ENCODE measurements around the gene FDX2. TPM values are rescaled to one million over a fixed set of nuclear protein-coding genes. Genes with fewer than 3 reads are reported as not detected.

FDX2 gene
- total RNA-seq, 1 experiment from 2014 or later: 21.0 TPM

DNA sequence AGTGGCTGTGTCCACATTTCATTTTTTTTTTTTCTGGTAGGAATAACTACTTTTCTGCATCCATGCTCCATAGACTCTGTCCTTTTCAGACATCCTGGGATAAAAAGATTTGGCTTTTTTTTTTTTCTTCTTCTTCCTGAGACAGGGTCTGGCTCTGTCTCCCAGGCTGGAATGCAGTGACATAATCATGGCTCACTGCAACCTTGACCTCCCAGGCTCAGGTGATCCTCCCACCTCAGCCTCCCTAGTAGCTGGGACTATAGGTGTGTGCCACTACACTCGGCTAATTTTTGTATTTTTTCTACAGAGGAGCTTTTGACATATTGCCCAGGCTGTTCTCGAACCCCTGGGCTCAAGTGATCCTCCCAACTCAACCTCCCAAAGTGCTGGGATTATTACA lies 27.7 kb upstream of the FDX2 start:
- Histone ChIP-seq H3K9me3 (ENCODE audit: control insufficient read depth in 1 of 2, insufficient read depth in 1 of 2, low read depth in 1 of 2, low read length in 2 of 2) (no peaks in the 10 kb centered on the region), H3K36me3 (ENCODE audit: control insufficient read depth in 1 of 2, insufficient read depth in 2 of 2, low read length in 2 of 2) (no peaks in the 10 kb centered on the region), H3K79me2 (ENCODE audit: insufficient read depth, low read length) (no peaks in the 10 kb centered on the region), H3K4me2 (ENCODE audit: low read length) (no peak overlapping the region), H4K20me1 (ENCODE audit: insufficient read depth) (no peaks in the 10 kb centered on the region), H3K9me2 (ENCODE audit: insufficient read depth) (no peaks in the 10 kb centered on the region), H2AFZ (ENCODE audit: low read depth, low read length, poor library complexity, severe bottlenecking) (no peak overlapping the region), H3K4me3 (replicated peaks in 1 of 2; ENCODE audit: low read depth in 1 of 2, low read length in 2 of 2) (no peak overlapping the region), H3K27me3 (ENCODE audit: insufficient read depth, low read length) (no peaks in the 10 kb centered on the region), H3K9ac (ENCODE audit: low read length) (no peak overlapping the region), H3K27ac (ENCODE audit: low read depth, low read length) (no peak overlapping the region), H3K4me1 (ENCODE audit: control insufficient read depth in 1 of 2, insufficient read depth in 2 of 2, low read length in 2 of 2) (peaks cover 0 to 14% of the 10 kb centered on the region in 2 experiments; a peak in 2 of 4 replicates)
- ATAC-seq: no peak
- TF ChIP-seq, protein P1, sequence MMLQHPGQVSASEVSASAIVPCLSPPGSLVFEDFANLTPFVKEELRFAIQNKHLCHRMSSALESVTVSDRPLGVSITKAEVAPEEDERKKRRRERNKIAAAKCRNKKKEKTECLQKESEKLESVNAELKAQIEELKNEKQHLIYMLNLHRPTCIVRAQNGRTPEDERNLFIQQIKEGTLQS (IDR thresholded peaks at IDR 0.05): no peak
- no peak for TF ChIP-seq SIN3A (IDR thresholded peaks at IDR 0.05; ENCODE audit: low read depth)
- no peak for TF ChIP-seq TCF7L2 (IDR thresholded peaks at IDR 0.05; ENCODE audit: borderline replicate concordance, extremely low read depth, insufficient read depth, insufficient read length)
- no peak for TF ChIP-seq ZFX (IDR thresholded peaks at IDR 0.05)
- TF ChIP-seq, protein P2, sequence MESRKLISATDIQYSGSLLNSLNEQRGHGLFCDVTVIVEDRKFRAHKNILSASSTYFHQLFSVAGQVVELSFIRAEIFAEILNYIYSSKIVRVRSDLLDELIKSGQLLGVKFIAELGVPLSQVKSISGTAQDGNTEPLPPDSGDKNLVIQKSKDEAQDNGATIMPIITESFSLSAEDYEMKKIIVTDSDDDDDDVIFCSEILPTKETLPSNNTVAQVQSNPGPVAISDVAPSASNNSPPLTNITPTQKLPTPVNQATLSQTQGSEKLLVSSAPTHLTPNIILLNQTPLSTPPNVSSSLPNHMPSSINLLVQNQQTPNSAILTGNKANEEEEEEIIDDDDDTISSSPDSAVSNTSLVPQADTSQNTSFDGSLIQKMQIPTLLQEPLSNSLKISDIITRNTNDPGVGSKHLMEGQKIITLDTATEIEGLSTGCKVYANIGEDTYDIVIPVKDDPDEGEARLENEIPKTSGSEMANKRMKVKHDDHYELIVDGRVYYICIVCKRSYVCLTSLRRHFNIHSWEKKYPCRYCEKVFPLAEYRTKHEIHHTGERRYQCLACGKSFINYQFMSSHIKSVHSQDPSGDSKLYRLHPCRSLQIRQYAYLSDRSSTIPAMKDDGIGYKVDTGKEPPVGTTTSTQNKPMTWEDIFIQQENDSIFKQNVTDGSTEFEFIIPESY (IDR thresholded peaks at IDR 0.05; ENCODE audit: extremely low read depth, insufficient replicate concordance, low read length): no peak
- no peak for TF ChIP-seq SRF (IDR thresholded peaks at IDR 0.05; ENCODE audit: low read depth)
- no peak for TF ChIP-seq RAD21 (IDR thresholded peaks at IDR 0.05; ENCODE audit: low read depth)
- no peak for TF ChIP-seq SP1 (IDR thresholded peaks at IDR 0.05; ENCODE audit: low read depth)
- no peak for TF ChIP-seq CEBPB (IDR thresholded peaks at IDR 0.05; ENCODE audit: low read depth)
- TF ChIP-seq, protein P3, sequence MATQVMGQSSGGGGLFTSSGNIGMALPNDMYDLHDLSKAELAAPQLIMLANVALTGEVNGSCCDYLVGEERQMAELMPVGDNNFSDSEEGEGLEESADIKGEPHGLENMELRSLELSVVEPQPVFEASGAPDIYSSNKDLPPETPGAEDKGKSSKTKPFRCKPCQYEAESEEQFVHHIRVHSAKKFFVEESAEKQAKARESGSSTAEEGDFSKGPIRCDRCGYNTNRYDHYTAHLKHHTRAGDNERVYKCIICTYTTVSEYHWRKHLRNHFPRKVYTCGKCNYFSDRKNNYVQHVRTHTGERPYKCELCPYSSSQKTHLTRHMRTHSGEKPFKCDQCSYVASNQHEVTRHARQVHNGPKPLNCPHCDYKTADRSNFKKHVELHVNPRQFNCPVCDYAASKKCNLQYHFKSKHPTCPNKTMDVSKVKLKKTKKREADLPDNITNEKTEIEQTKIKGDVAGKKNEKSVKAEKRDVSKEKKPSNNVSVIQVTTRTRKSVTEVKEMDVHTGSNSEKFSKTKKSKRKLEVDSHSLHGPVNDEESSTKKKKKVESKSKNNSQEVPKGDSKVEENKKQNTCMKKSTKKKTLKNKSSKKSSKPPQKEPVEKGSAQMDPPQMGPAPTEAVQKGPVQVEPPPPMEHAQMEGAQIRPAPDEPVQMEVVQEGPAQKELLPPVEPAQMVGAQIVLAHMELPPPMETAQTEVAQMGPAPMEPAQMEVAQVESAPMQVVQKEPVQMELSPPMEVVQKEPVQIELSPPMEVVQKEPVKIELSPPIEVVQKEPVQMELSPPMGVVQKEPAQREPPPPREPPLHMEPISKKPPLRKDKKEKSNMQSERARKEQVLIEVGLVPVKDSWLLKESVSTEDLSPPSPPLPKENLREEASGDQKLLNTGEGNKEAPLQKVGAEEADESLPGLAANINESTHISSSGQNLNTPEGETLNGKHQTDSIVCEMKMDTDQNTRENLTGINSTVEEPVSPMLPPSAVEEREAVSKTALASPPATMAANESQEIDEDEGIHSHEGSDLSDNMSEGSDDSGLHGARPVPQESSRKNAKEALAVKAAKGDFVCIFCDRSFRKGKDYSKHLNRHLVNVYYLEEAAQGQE (IDR thresholded peaks at IDR 0.05; ENCODE audit: low read depth): no peak
- no peak for TF ChIP-seq JUND (IDR thresholded peaks at IDR 0.05)
- TF ChIP-seq EZH2 (IDR thresholded peaks at IDR 0.05): no peak
- TF ChIP-seq ELF1 (IDR thresholded peaks at IDR 0.05; ENCODE audit: borderline replicate concordance, low read depth): no peak
- ChIA-PET POLR2A (interaction anchor here (3.2 kb wide), 1 partner anchor 9 kb away, joined by 16 read pairs; the partner anchor contains the start of gene RAVER1), RAD21 (ENCODE audit: low non-redundant PET in 1 of 2, low total read pairs in 2 of 2, uncharacterized antibody in 2 of 2, unreplicated experiment in 2 of 2) (no interaction called here), CTCF (interaction anchor here (1.4 kb wide), 1 partner anchor 85 kb away, joined by 3 read pairs; no protein-coding TSS in a partner anchor)
- BruUV-seq (replicated peaks): no TSS peak
- DNase-seq (ENCODE audit: low read depth, low spot score): no peak
- intact Hi-C loops (cut with micrococcal nuclease): no loop called here
